ENCODE results near the gene SLC35B1.

SLC35B1 gene

DNA sequence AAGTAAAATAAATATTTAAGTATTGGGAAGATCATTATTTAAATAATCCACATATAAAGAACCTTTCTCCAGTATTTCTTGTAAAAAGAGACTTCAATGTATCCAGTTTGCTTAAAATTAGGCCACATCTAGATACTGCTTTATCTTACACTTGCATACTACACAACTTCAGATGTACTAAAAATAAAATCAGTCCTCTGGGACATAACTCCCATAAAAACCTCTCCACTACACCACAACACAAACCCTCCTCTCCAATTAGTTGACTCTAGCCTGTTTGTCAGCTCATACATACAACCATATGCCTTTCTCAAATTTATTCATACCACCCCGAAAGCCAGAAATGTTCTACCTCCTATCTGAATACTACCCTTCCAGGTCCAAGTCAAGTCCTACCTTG is 51.5 kb downstream of the SLC35B1 start:
- peaks cover 9% of the 10 kb centered on the region for H4K20me1 ChIP-seq (ENCODE audit: control insufficient read depth, insufficient read depth, low read depth, low read length)
- H3K79me2 ChIP-seq (ENCODE audit: control insufficient read depth, low read length), result peaks cover 73% of the 10 kb centered on the region
- no peak overlapping the region for H3K4me2 ChIP-seq (ENCODE audit: low read length)
- H3K36me3 ChIP-seq (ENCODE audit: control insufficient read depth, low read length), result peaks cover 4% of the 10 kb centered on the region
- H3K27me3 ChIP-seq (ENCODE audit: control insufficient read depth, low read length), result no peaks in the 10 kb centered on the region
- no peak for TF ChIP-seq EZH2phosphoT487 (IDR thresholded peaks at IDR 0.05; ENCODE audit: borderline replicate concordance, low read length)
- TF ChIP-seq, protein P1, sequence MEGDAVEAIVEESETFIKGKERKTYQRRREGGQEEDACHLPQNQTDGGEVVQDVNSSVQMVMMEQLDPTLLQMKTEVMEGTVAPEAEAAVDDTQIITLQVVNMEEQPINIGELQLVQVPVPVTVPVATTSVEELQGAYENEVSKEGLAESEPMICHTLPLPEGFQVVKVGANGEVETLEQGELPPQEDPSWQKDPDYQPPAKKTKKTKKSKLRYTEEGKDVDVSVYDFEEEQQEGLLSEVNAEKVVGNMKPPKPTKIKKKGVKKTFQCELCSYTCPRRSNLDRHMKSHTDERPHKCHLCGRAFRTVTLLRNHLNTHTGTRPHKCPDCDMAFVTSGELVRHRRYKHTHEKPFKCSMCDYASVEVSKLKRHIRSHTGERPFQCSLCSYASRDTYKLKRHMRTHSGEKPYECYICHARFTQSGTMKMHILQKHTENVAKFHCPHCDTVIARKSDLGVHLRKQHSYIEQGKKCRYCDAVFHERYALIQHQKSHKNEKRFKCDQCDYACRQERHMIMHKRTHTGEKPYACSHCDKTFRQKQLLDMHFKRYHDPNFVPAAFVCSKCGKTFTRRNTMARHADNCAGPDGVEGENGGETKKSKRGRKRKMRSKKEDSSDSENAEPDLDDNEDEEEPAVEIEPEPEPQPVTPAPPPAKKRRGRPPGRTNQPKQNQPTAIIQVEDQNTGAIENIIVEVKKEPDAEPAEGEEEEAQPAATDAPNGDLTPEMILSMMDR (IDR thresholded peaks at IDR 0.05; ENCODE audit: low read depth, low read length, poor library complexity, severe bottlenecking), result no peak
- H3K27ac ChIP-seq (ENCODE audit: low read depth, low read length), result no peak overlapping the region
- H3K9me3 ChIP-seq (ENCODE audit: control insufficient read depth, insufficient read depth, low read length), result no peaks in the 10 kb centered on the region
- H3F3A ChIP-seq (ENCODE audit: control insufficient read depth, insufficient read depth), result no peaks in the 10 kb centered on the region
- H3K9me2 ChIP-seq (replicated peaks; ENCODE audit: control insufficient read depth, low read length), result no peaks in the 10 kb centered on the region
- H3K4me3 ChIP-seq (ENCODE audit: low read length), result no peak overlapping the region
- H3K4me1 ChIP-seq (ENCODE audit: control insufficient read depth, low read length), result no peaks in the 10 kb centered on the region
